ENCODE data around the gene ACRV1. TPM values are rescaled to one million over a fixed set of nuclear protein-coding genes. Genes with fewer than 3 reads are reported as not detected.

The ACRV1 gene
- total and polyA plus RNA-seq, 8 donors: not detected

- no peaks in the 10 kb centered on the region for H3K27me3 ChIP-seq
- H3K27ac ChIP-seq: no peak overlapping the region
- FAIRE-seq (no peak), DNase-seq (no peak), ATAC-seq (no peak)
- 71 to 86% methylated on average over 1 of the region's 1 CpG for WGBS, 2 donors
- no peaks in the 10 kb centered on the region for H3K4me1 ChIP-seq
- no peak overlapping the region for H3K4me3 ChIP-seq
- intact Hi-C loops (cut with DNase I): no loop called here
- H3K9me3 ChIP-seq: no peaks in the 10 kb centered on the region
- H3K36me3 ChIP-seq: no peaks in the 10 kb centered on the region
- no peak for TF ChIP-seq CTCF (IDR thresholded peaks at IDR 0.05)
Observed at GRCh38 chr11:125638315-125638714, 42.3 kb downstream of the ACRV1 start.

- Histone ChIP-seq H3K4me3 (no peak overlapping the region), H3K36me3 (no peaks in the 10 kb centered on the region), H3K4me1 (no peaks in the 10 kb centered on the region), H3K9me3 (no peaks in the 10 kb centered on the region), H3K27me3 (no peaks in the 10 kb centered on the region), H3K27ac (no peak overlapping the region)
- no peak for ATAC-seq
- FAIRE-seq: no peak
- 76 to 83% methylated on average over 3 of the region's 3 CpGs for WGBS, 2 donors
- no peak for TF ChIP-seq CTCF (IDR thresholded peaks at IDR 0.05)
- intact Hi-C loops (cut with DNase I): no loop called here
- no peak for DNase-seq
Observed at GRCh38 chr11:125637840-125638239, 42.8 kb downstream of the ACRV1 start.

- DNase-seq (no peak), ATAC-seq (no peak)
- intact Hi-C loops (cut with DNase I): no loop called here
Observed at GRCh38 chr11:125627236-125627910, 53.3 kb downstream of the ACRV1 start.

GRCh38 chr11:125626288-125626950 is 54.2 kb downstream of the ACRV1 start:
- H3K4me3 ChIP-seq: peak overlapping the region; percentile 41 to 75 (median 67)
- H3K36me3 ChIP-seq: peaks cover 0 to 5% (median 0%) of the 10 kb centered on the region in 3 donors
- intact Hi-C loops (cut with DNase I): no loop called here
- H3K27ac ChIP-seq: peak overlapping the region in 2 of 4 donors; percentile 98 to 99
- TF ChIP-seq CTCF (IDR thresholded peaks at IDR 0.05): no peak
- 0% methylated on average over 18 of the region's 18 CpGs for WGBS, 2 donors
- ATAC-seq (peak; percentile 14 to 51 (median 44)), DNase-seq (peak in 2 of 6 donors; percentile 7 to 11), FAIRE-seq (no peak)
- peaks cover 0 to 14% (median 11%) of the 10 kb centered on the region in 3 donors for H3K4me1 ChIP-seq
- H3K27me3 ChIP-seq: no peaks in the 10 kb centered on the region
- no peaks in the 10 kb centered on the region for H3K9me3 ChIP-seq

More at GRCh38 chr11:125627236-125627910, 53.3 kb downstream of the ACRV1 start:
- no peaks in the 10 kb centered on the region for H3K36me3 ChIP-seq
- H3K4me1 ChIP-seq: peaks cover 0 to 14% (median 11%) of the 10 kb centered on the region in 3 donors
- H3K27me3 ChIP-seq: no peaks in the 10 kb centered on the region
- no peaks in the 10 kb centered on the region for H3K9me3 ChIP-seq
- WGBS, 2 donors: 61 to 63% methylated on average over 7 of the region's 7 CpGs
- no peak for FAIRE-seq
- no peak for TF ChIP-seq CTCF (IDR thresholded peaks at IDR 0.05)
- H3K27ac ChIP-seq: no peak overlapping the region
- H3K4me3 ChIP-seq: no peak overlapping the region

Data from pancreas (tissue), 10 donors.